HEK293 (cell line): Measurements from ENCODE around the gene EIF2A.

Source experiments
- CTCF ChIA-PET: fragments of 350-600 bp; formaldehyde crosslinking; extraction: SDS; loops from one replicate; lab custom pipeline; 2021; ENCODE audit warnings: antibody characterized with exemption; lab: Yijun Ruan, JAX
- POLR2A ChIA-PET: fragments of 300-600 bp; formaldehyde crosslinking; extraction: SDS; loops from one replicate; lab custom pipeline; 2020; ENCODE audit warnings: antibody characterized with exemption, inconsistent platforms; lab: Yijun Ruan, JAX
- H3K27ac ChIP-seq: fragments of 200-500 bp; sonication (Bioruptor generic); 2 replicates; pipeline ENCODE4 v1.5.1; 2014; ENCODE audit warnings: low read depth, low read length, control low read depth, inconsistent platforms; ENCODE audit errors: extremely low read depth
- H3K36me3 ChIP-seq, 2 experiments: fragments of 200-500 bp in 1 of 2; sonication (Bioruptor generic) in 1 of 2; 1 replicate in 1 of 2; 2 replicates in 1 of 2; pipeline ENCODE4 v1.5.1; 2014 to 2017; ENCODE audit warnings: inconsistent platforms in 2 of 2, low read length in 2 of 2; ENCODE audit not compliant: control insufficient read depth in 2 of 2, insufficient read depth in 1 of 2
- H3K4me1 ChIP-seq: fragments of 200-500 bp; sonication (Bioruptor generic); 2 replicates; pipeline ENCODE4 v1.5.1; 2014; ENCODE audit warnings: mild to moderate bottlenecking, low read length, inconsistent platforms; ENCODE audit not compliant: control insufficient read depth, insufficient read depth
- H3K4me3 ChIP-seq: 2 replicates; pipeline ENCODE4 v1.5.1; 2011; ENCODE audit warnings: low read depth, mild to moderate bottlenecking, control low read depth, low read length, moderate library complexity
- H3K9me3 ChIP-seq: fragments of 200-500 bp; sonication (Bioruptor generic); 2 replicates; pipeline ENCODE4 v1.5.1; 2014; ENCODE audit warnings: low read depth, low read length, inconsistent platforms; ENCODE audit not compliant: control insufficient read depth, insufficient read depth
- BCL11B ChIP-seq: fragments of 450-650 bp; formaldehyde crosslinking; IDR thresholded peaks from 2 replicates; pipeline ENCODE4 v1.5.1; 2016; ENCODE audit warnings: low read depth, missing biosample characterization, missing genetic modification characterization
- GLI2 ChIP-seq: fragments of 450-650 bp; formaldehyde crosslinking; IDR thresholded peaks from 2 replicates; pipeline ENCODE4; 2017; ENCODE audit warnings: missing biosample characterization, missing genetic modification characterization, low read depth, borderline replicate concordance
- HOXC10 ChIP-seq: sonication (generic); formaldehyde crosslinking; IDR thresholded peaks from 2 replicates; pipeline ENCODE4 v1.8.1; 2023; ENCODE audit warnings: mild to moderate bottlenecking, missing genetic modification reagents
- HOXD13 ChIP-seq: sonication (generic); formaldehyde crosslinking; IDR thresholded peaks from 2 replicates; pipeline ENCODE4 v1.8.0; 2022; ENCODE audit warnings: missing genetic modification reagents, borderline replicate concordance
- PRDM1 ChIP-seq: fragments of 450-650 bp; formaldehyde crosslinking; IDR thresholded peaks from 2 replicates; pipeline ENCODE4; 2016; ENCODE audit warnings: missing biosample characterization, missing genetic modification characterization
- PRDM10 ChIP-seq: fragments of 450-650 bp; formaldehyde crosslinking; IDR thresholded peaks from 2 replicates; pipeline ENCODE4 v1.5.1; 2016; ENCODE audit warnings: missing biosample characterization, missing genetic modification characterization
- PRDM4 ChIP-seq: fragments of 450-650 bp; formaldehyde crosslinking; IDR thresholded peaks from 2 replicates; pipeline ENCODE4 v1.5.1; 2017; ENCODE audit warnings: missing biosample characterization, missing genetic modification characterization
- PRDM6 ChIP-seq: fragments of 450-650 bp; formaldehyde crosslinking; IDR thresholded peaks from 2 replicates; pipeline ENCODE4 v1.5.1; 2017; ENCODE audit warnings: missing biosample characterization, missing genetic modification characterization
- ZBTB20 ChIP-seq: fragments of 450-650 bp; formaldehyde crosslinking; IDR thresholded peaks from 2 replicates; pipeline ENCODE4 v1.5.1; 2016; ENCODE audit warnings: missing biosample characterization, missing genetic modification characterization
- ZNF138 ChIP-seq: fragments of 450-650 bp; formaldehyde crosslinking; IDR thresholded peaks from 2 replicates; pipeline ENCODE4 v1.5.1; 2016; ENCODE audit warnings: missing biosample characterization, missing genetic modification characterization, borderline replicate concordance
- ZNF146 ChIP-seq: fragments of 450-650 bp; formaldehyde crosslinking; IDR thresholded peaks from 2 replicates; pipeline ENCODE4 v1.5.1; 2016; ENCODE audit warnings: missing biosample characterization, missing genetic modification characterization
- ZNF274 ChIP-seq, 2 experiments: fragments of 200-500 bp in 1 of 2; fragments of 450-650 bp in 1 of 2; sonication (Bioruptor generic) in 1 of 2; formaldehyde crosslinking in 1 of 2; IDR thresholded peaks; 2 replicates each; pipeline versions ENCODE4 v1.5.1 to v1.6.1; 2014 to 2016; ENCODE audit warnings: borderline replicate concordance in 1 of 2, inconsistent platforms in 1 of 2, low read length in 1 of 2, missing biosample characterization in 1 of 2, missing genetic modification characterization in 1 of 2
- ZNF302 ChIP-seq: fragments of 450-650 bp; formaldehyde crosslinking; IDR thresholded peaks from 2 replicates; pipeline ENCODE4 v1.5.1; 2016; ENCODE audit warnings: missing biosample characterization, missing genetic modification characterization, low read depth
- ZNF335 ChIP-seq: fragments of 450-650 bp; formaldehyde crosslinking; conservative IDR thresholded peaks from 2 replicates; pipeline ENCODE4 v1.5.1; 2016; ENCODE audit warnings: missing biosample characterization, missing genetic modification characterization
- ZNF423 ChIP-seq: fragments of 450-650 bp; formaldehyde crosslinking; IDR thresholded peaks from 2 replicates; pipeline ENCODE4 v1.5.1; 2016; ENCODE audit warnings: missing biosample characterization, missing genetic modification characterization
- ZNF433 ChIP-seq: fragments of 450-650 bp; formaldehyde crosslinking; IDR thresholded peaks from 2 replicates; pipeline ENCODE4 v1.5.1; 2016; ENCODE audit warnings: missing biosample characterization, missing genetic modification characterization, low read depth
- ZNF513 ChIP-seq: fragments of 450-650 bp; IDR thresholded peaks from 2 replicates; pipeline ENCODE4 v1.5.1; 2018; ENCODE audit warnings: missing biosample characterization, missing genetic modification characterization
- ZNF544 ChIP-seq: fragments of 450-650 bp; formaldehyde crosslinking; IDR thresholded peaks from 2 replicates; pipeline ENCODE4 v1.5.0; 2017; ENCODE audit warnings: missing biosample characterization, missing genetic modification characterization
- ZNF555 ChIP-seq: fragments of 450-650 bp; formaldehyde crosslinking; conservative IDR thresholded peaks from 2 replicates; pipeline ENCODE4 v1.5.1; 2017; ENCODE audit warnings: missing biosample characterization, mild to moderate bottlenecking, missing genetic modification characterization, inconsistent platforms
- ZNF585B ChIP-seq: fragments of 450-650 bp; formaldehyde crosslinking; IDR thresholded peaks from 2 replicates; pipeline ENCODE4 v1.5.1; 2016; ENCODE audit warnings: missing biosample characterization, missing genetic modification characterization
- ZNF670 ChIP-seq: fragments of 450-650 bp; formaldehyde crosslinking; IDR thresholded peaks from 2 replicates; pipeline ENCODE4 v1.5.1; 2016; ENCODE audit warnings: missing biosample characterization, missing genetic modification characterization, low read depth
- ZNF677 ChIP-seq: fragments of 450-650 bp; IDR thresholded peaks from 2 replicates; pipeline ENCODE4 v1.5.0; 2018; ENCODE audit warnings: missing biosample characterization, mild to moderate bottlenecking, missing genetic modification characterization, moderate library complexity

The EIF2A gene

GRCh38 chr3:150547045-150547741, 606 bp downstream of the EIF2A start:
- H3K36me3 ChIP-seq = peaks cover 0 to 36% of the 10 kb centered on the region in 2 experiments; a peak in 1 of 3 replicates
- H3K4me1 ChIP-seq = peaks cover 14% of the 10 kb centered on the region; the same call in 1 of the 2 replicates
- H3K27ac ChIP-seq = peak overlapping the region; percentile 18; the same call in 1 of the 2 replicates
- ChIA-PET CTCF (interaction anchor here (0.6 kb wide), 1 partner anchor 57 kb away, joined by 3 read pairs; no protein-coding TSS in a partner anchor), POLR2A (interaction anchor here (0.5 to 1.6 kb wide), 6 partner anchors 9 to 540 kb away, joined by 3 to 11 read pairs (median 4); partner anchors contain the start of genes ERICH6, SELENOT and TSC22D2)
- TF ChIP-seq PRDM1 (tag by site-specific recombination) (0 out of 2 replicates have a peak, but pooled peaks have one; percentile 43), PRDM6 (no peak), ZNF335 (tag by site-specific recombination) (peak; percentile 20; the same call in 1 of the 2 replicates), PRDM10 (tag by site-specific recombination) (peak; percentile 74)
- peak overlapping the region; percentile 99 for H3K4me3 ChIP-seq
- H3K9me3 ChIP-seq = no peaks in the 10 kb centered on the region

- no peak for TF ChIP-seq ZNF433 (tag by site-specific recombination)
- TF ChIP-seq ZNF513 (tag by site-specific recombination) = no peak
- no peak for TF ChIP-seq ZNF677 (tag by site-specific recombination)
- no peak for TF ChIP-seq ZNF670 (tag by site-specific recombination)
- no peak for TF ChIP-seq HOXD13 (CRISPR knock-in tag)
- TF ChIP-seq ZNF274 (IDR thresholded peaks at IDR 0.05; ENCODE audit: low read length) = no peak
- TF ChIP-seq ZNF274 (tag by site-specific recombination; IDR thresholded peaks at IDR 0.05; ENCODE audit: borderline replicate concordance) = no peak
- TF ChIP-seq ZBTB20 (tag by site-specific recombination) = no peak
- TF ChIP-seq BCL11B = no peak
- TF ChIP-seq ZNF138 = no peak
- TF ChIP-seq PRDM4 (tag by site-specific recombination) = no peak
- no peak for TF ChIP-seq HOXC10 (CRISPR knock-in tag)
- TF ChIP-seq ZNF146 (tag by site-specific recombination) = no peak
- no peak for TF ChIP-seq GLI2 (tag by site-specific recombination)
- TF ChIP-seq ZNF302 = no peak
- no peak for TF ChIP-seq ZNF544
- TF ChIP-seq ZNF423 = no peak
- TF ChIP-seq ZNF555 (tag by site-specific recombination) = no peak
- TF ChIP-seq ZNF585B (tag by site-specific recombination) = no peak
- peaks cover 7 to 41% of the 10 kb centered on the region in 2 experiments; a peak in 2 of 3 replicates for H3K36me3 ChIP-seq
- CTCF ChIA-PET = no interaction called here
These were observed 9.4 kb downstream of the EIF2A start for GRCh38 chr3:150555859-150556436.

More at GRCh38 chr3:150555859-150556436, 9.4 kb downstream of the EIF2A start:
- Histone ChIP-seq H3K4me1 (no peaks in the 10 kb centered on the region), H3K9me3 (no peaks in the 10 kb centered on the region), H3K27ac (no peak overlapping the region), H3K4me3 (no peak overlapping the region)
- POLR2A ChIA-PET = no interaction called here
